Fibroblast of mammary gland (primary cell): ENCODE measurements around the gene NHLH2.

ENCODE experiments used
- DNase-seq: peaks from one replicate; pipeline ENCODE4 v3.0.0-alpha.2; 2010; ENCODE audit warnings: low read depth
- H3K4me3 ChIP-seq: 2 replicates; pipeline ENCODE4 v1.5.1; 2011; ENCODE audit warnings: low read depth, mild to moderate bottlenecking, low read length, moderate library complexity; ENCODE audit not compliant: control insufficient read depth
- CTCF ChIP-seq: conservative IDR thresholded peaks from 2 replicates; pipeline ENCODE4 v1.5.1; 2011; ENCODE audit warnings: low read depth, low read length, inconsistent platforms; ENCODE audit not compliant: control insufficient read depth, insufficient read depth

Gene NHLH2

DNA sequence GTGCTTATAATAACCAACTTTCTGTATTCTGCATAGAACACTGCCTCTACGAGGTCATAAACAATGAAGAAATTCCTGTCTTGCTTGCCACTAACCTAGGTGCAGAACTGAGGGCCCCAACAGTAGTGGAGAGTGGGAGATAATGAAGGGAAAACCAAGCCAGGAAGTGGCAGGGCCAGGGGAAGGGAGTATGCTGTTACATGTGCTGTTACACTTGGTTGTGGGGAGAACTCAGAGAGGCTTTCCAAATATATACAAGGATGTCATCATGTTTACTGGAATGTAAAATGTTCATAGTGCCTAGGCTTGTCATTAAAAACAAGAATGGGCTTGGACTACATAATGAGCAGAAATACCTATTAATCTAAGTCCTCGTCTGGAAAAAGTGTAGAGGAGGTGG is 31.1 kb downstream of the NHLH2 start:
- no peak for TF ChIP-seq CTCF
- no peak overlapping the region for H3K4me3 ChIP-seq
- no peak for DNase-seq

- DNase-seq: no peak
- no peak for TF ChIP-seq CTCF
These were observed 31.9 kb downstream of the NHLH2 start for GRCh38 chr1:115809076-115809475.

DNA sequence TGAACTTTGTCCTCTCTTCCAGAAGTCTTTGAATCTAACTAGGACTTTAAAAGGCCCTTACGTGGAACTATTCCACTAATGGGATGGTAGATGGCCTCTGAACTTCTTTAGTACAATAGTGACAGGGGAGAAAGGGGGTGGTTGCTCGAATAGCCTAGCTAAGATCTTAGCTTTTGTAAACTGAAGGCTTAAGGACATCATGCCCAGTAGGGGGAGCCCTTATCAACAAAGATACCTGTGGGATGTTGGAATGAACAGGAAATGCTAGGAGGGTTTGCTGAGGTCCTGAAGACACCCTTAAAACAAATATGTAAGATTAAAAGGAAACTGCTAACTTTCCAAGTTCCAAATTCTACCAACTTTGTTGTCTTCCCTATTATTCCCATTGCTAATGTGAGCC is 33.2 kb downstream of the NHLH2 start:
- no peak overlapping the region for H3K4me3 ChIP-seq
- peak; percentile 86 for TF ChIP-seq CTCF
- DNase-seq: peak; percentile 82

More at GRCh38 chr1:115809076-115809475, 31.9 kb downstream of the NHLH2 start:
- H3K4me3 ChIP-seq: no peak overlapping the region

DNA sequence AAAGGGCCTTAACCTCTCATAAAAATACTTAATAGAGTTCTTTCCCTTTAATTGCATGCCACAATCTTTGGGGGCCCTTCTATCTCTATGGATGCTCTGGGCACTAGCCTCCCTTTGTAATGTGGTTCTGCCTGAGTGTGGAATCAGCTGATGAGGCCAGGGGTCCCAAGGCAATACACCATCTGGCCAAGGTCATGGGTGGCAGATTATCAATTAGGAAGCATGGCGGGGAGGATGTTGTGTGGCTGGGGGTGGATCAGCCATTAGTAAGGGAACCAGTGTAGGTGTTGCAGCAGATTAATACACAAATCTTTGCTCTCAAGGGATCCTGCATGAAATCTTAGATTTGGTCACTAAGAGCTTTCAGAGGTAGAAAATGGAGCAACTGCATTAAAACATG is 35.3 kb downstream of the NHLH2 start:
- TF ChIP-seq CTCF: no peak
- no peak overlapping the region for H3K4me3 ChIP-seq
- no peak for DNase-seq

DNA sequence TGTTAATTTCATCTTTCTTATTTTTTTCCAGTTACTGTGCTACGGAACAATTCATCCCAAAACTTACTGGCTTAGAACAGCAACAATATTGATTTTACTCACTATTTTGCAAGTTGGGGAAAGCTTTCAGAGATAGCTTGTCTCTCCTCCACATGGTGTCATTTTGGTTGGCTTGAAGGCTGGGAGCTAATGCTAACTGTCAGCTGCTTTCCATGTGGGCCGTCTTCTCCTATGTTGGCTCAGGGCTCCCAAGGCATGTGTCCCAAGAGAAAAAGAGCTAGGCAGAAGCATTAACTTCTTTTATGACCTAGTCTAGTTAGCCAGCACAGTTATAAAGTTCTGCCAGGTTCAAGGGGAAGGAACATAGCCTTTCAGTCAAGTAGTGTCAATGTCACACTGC is 38.5 kb downstream of the NHLH2 start:
- H3K4me3 ChIP-seq: no peak overlapping the region
- DNase-seq: no peak
- TF ChIP-seq CTCF: no peak

- DNase-seq: no peak
- no peak for TF ChIP-seq CTCF
- no peak overlapping the region for H3K4me3 ChIP-seq
These were observed 43.4 kb downstream of the NHLH2 start for GRCh38 chr1:115797486-115797885.

GRCh38 chr1:115796897-115797296 is 44.0 kb downstream of the NHLH2 start:
- no peak for TF ChIP-seq CTCF
- no peak for DNase-seq
- H3K4me3 ChIP-seq: no peak overlapping the region
